Activated gamma-delta T cell (primary cell): ENCODE results near the gene MED12L.

Source experiments
- DNase-seq: peaks from one replicate; lab custom pipeline; 2025; lab: John Stamatoyannopoulos, UW

Gene MED12L

GRCh38 chr3:151290673-151291072 lies 205.2 kb downstream of the MED12L start:
- no peak for DNase-seq

GRCh38 chr3:151293127-151293526 lies 207.7 kb downstream of the MED12L start:
- no peak for DNase-seq

DNA sequence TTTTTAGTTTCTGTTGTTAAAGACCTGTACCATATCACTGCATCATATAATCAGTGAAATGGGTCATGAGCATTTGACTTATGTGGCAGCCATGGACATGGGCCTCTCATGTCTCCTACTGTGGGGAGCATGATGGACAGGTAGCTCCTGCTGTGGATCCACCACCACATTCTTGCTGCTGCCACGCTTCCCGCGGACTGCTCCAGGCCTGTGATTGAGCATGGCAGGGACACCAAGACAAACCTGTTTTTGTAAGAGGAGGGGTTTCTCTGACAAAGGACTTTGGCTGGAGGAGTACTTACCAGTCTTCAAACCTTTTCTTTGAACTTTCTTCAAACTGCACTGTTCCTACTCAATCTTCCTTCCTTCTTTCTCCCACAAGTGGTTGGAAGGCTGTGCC lies 210.8 kb downstream of the MED12L start:
- no peak for DNase-seq

DNA sequence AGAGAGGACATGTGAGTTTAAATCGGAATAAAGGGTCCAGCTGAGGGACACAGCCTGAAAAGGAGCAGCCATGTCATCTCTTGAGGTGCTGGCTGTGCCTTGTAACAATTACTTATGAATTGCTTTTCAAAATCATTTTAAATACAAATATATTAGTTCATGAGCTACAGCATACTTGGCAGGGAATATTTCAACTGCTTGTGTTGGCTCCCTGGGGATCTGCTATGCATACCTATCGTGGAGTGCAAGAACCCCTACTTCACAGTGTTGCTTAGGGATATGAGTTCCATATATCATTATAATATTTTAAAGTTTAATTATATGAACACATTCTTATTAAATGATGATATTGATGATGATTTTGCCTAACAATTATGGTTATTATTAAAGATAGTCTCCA lies 212.0 kb downstream of the MED12L start:
- DNase-seq, result no peak

- no peak for DNase-seq
These were observed 213.5 kb downstream of the MED12L start for GRCh38 chr3:151299006-151299405.

DNA sequence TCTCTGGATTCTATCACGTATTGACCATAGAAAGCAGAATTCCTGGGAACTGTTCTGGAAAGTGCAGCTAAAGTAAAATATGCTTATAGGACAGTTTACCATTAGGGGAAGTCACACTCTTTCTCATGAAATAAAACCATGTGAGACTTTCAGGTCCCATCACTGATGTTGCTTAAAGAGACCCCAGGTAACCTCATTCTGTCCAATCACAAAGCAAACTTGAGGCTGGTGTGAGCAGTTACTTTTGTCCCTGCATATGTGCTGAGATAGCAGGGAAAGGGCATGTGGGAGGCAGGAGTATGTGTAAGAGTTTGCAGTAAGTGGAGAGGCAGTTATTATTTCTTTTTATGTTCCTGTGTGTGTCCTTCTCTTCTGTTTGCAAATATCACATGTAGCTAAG lies 215.1 kb downstream of the MED12L start:
- DNase-seq, result no peak

- no peak for DNase-seq
These were observed 216.3 kb downstream of the MED12L start for GRCh38 chr3:151301787-151302186.

- DNase-seq, result no peak
These were observed 218.3 kb downstream of the MED12L start for GRCh38 chr3:151303751-151304150.

GRCh38 chr3:151305060-151305774 lies 219.8 kb downstream of the MED12L start:
- no peak for DNase-seq

GRCh38 chr3:151305775-151306151 lies 220.3 kb downstream of the MED12L start:
- DNase-seq, result no peak

DNA sequence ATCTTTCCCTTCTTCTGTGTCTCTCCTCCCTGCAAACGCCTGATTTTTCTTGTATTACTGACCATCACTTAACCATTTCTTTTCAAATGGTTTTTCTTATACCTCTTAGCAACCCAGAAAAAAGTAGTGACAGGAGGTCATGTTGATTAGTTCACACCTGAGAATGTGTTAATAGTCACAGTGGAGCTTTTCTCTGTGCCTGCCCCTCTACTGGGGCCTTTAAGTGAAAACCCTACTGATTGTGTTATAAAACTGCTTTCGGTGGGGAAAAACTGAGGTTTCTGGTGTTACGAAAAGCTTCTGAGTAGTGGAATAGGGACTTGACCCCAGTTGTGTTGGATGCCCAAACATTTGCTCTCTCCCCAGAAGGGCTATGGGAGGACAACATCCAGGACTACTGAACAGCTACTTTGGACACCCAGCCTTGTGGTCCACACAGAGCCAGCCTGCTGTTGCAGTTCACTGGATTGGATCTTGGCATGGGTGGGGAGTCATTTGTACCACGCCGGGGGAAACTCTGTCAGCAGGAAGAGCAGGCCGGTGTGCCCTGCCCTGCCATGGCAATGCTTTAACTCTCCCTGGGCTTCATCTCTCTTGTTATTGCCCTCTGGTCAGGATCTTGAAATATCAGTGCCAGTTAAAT lies 220.8 kb downstream of the MED12L start:
- no peak for DNase-seq

GRCh38 chr3:151307131-151307530 lies 221.7 kb downstream of the MED12L start:
- no peak for DNase-seq

- DNase-seq, result no peak
These were observed 222.4 kb downstream of the MED12L start for GRCh38 chr3:151307583-151308488.

- no peak for DNase-seq
These were observed 224.1 kb downstream of the MED12L start for GRCh38 chr3:151309566-151309965.

GRCh38 chr3:151312972-151313371 lies 227.5 kb downstream of the MED12L start:
- no peak for DNase-seq

- DNase-seq, result no peak
These were observed 228.7 kb downstream of the MED12L start for GRCh38 chr3:151314137-151314536.

GRCh38 chr3:151314593-151314992 lies 229.1 kb downstream of the MED12L start:
- no peak for DNase-seq

GRCh38 chr3:151315136-151315535 lies 229.7 kb downstream of the MED12L start:
- DNase-seq, result no peak

DNA sequence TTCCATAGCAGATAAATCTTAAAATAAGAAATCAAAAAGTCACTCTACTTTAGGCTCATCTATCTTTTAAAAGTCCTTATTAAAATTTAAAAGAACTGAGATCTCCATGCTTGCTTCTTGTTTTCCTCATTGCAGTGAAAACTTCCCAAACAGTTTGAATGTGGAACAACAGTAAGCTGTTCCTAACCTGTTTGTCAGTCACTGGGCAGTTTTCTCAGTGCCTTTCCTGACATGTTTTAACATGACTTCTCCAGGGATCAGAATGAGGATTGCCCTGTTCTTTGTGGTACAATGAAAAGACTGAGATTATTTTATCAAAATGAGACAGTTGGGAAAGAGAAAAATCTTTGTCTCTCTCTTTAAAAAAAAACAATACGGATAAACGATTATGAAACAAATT lies 230.4 kb downstream of the MED12L start:
- no peak for DNase-seq

DNA sequence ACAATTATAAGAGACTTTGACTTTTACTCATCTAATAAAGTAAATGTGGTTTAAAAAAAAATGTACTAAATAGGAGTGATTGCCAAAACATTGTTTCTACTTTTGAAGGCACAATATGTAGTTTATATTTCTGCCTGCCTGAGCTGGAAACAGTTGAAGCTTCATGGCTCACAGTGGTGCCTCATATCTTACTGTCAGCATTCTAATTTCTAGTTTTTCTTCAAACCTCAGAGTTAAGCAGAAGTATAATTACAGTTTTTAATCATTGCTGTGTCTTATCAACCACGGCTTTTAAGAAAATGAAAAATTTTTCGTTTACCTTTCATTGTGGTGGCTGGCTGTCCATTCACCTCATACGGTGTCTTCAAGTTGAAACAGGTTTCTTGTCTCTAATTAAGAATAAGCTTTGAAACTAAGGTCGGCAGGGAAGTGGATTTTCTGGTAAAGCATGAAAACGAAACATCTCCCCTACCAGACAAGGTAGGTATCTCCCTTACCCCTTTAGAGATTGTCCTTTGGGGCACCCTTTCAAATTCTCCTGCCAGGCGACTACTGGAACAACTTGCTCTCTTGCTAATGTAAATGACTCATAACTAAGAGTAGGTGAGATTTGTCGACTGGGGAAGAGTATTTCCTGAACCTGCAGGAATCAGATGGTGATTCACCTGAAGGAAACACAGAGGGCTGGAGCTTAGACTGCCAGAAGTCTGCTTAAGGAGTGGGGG lies 231.0 kb downstream of the MED12L start, which contains the start of gene GPR87:
Gene GPR87 (minus strand): TSS at position 554 of the 725 bp plus-strand sequence. CDS start 16,720 bp downstream, outside the sequence.
- no peak for DNase-seq

DNA sequence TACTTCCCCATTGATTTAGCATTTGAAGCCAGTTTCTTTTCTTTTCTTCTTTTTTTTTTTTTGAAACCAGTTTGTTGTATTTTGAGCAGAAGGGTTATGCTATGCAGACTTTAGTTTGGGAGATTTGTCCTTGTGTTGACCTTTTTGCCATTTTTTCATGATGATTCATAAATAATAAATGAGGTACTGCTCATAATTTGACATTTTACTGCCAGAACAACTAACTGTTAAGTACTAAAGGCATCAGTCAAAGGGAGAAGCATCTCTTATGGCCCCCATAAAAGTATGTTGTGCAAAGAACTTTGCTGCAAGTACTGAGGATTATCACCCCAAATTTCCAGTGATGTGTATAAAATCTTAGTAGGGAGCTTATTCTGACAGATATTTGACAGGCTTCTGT lies 232.8 kb downstream of the MED12L start:
- no peak for DNase-seq

- DNase-seq, result no peak
These were observed 233.5 kb downstream of the MED12L start for GRCh38 chr3:151318991-151319390.
